NCI-H748 treated with DMSO at 0.1 percent for 48 hours (cell line): Measurements from ENCODE around the gene VCL.
A peak's percentile ranks its signal among the peaks of the same experiment; 100 is the strongest.

Experiments used
- DNase-seq: peaks from one replicate; lab custom pipeline; 2025; lab: John Stamatoyannopoulos, UW

Gene VCL

GRCh38 chr10:74076961-74077360 is 79.0 kb downstream of the VCL start:
- no peak for DNase-seq

GRCh38 chr10:74077416-74077815 is 79.5 kb downstream of the VCL start:
- no peak for DNase-seq

GRCh38 chr10:74078037-74078436 is 80.1 kb downstream of the VCL start:
- no peak for DNase-seq

GRCh38 chr10:74079028-74079935 is 81.4 kb downstream of the VCL start:
- no peak for DNase-seq

- DNase-seq = no peak
Measured at GRCh38 chr10:74079936-74080590, 82.1 kb downstream of the VCL start.

GRCh38 chr10:74081192-74081803 is 83.4 kb downstream of the VCL start:
- peak; percentile 18 for DNase-seq

GRCh38 chr10:74081941-74082718 is 84.2 kb downstream of the VCL start:
- no peak for DNase-seq

GRCh38 chr10:74083304-74083703 is 85.4 kb downstream of the VCL start:
- no peak for DNase-seq

GRCh38 chr10:74084955-74085354 is 87.0 kb downstream of the VCL start:
- no peak for DNase-seq

GRCh38 chr10:74086317-74086716 is 88.4 kb downstream of the VCL start:
- DNase-seq = no peak

GRCh38 chr10:74088722-74089121 is 90.8 kb downstream of the VCL start:
- DNase-seq = no peak

- DNase-seq = no peak
Measured at GRCh38 chr10:74092372-74092771, 94.5 kb downstream of the VCL start.

GRCh38 chr10:74093530-74094164 is 95.7 kb downstream of the VCL start:
- no peak for DNase-seq

GRCh38 chr10:74094231-74094630 is 96.3 kb downstream of the VCL start:
- DNase-seq = no peak

- DNase-seq = no peak
Measured at GRCh38 chr10:74096777-74097176, 98.9 kb downstream of the VCL start.

GRCh38 chr10:74097776-74098175 is 99.9 kb downstream of the VCL start:
- no peak for DNase-seq

GRCh38 chr10:74099420-74099819 is 101.5 kb downstream of the VCL start:
- no peak for DNase-seq

GRCh38 chr10:74099836-74100235 is 101.9 kb downstream of the VCL start:
- no peak for DNase-seq

- no peak for DNase-seq
Measured at GRCh38 chr10:74103560-74104258, 105.8 kb downstream of the VCL start.

GRCh38 chr10:74104480-74104879 is 106.6 kb downstream of the VCL start:
- DNase-seq = no peak

GRCh38 chr10:74104996-74105395 is 107.1 kb downstream of the VCL start:
- no peak for DNase-seq
